Activated naive CD4-positive, alpha-beta T cell treated with anti-CD3 and anti-CD28 coated beads, Interleukin-2, amount 10 ng/mL, durations not matched to agents 7 days and 5 days (primary cell): Measurements from ENCODE around the gene SARDH.

Experiments used
- CTCF ChIA-PET: fragments of 350-600 bp; sonication (Branson Sonifier 250); formaldehyde crosslinking; loops from one replicate; lab custom pipeline; 2021; ENCODE audit warnings: antibody characterized with exemption; lab: Charles Lee
- DNase-seq: peaks from one replicate; pipeline ENCODE4 v3.0.0-alpha.2; 2020
- H3K27ac Mint-ChIP-seq: one replicate; pipeline ENCODE4 v1.8.0; 2021; ENCODE audit warnings: mild to moderate bottlenecking, moderate library complexity, mixed read lengths
- H3K27me3 Mint-ChIP-seq: one replicate; pipeline ENCODE4 v1.8.0; 2021; ENCODE audit warnings: mild to moderate bottlenecking, mixed read lengths
- H3K36me3 Mint-ChIP-seq: one replicate; pipeline ENCODE4 v1.8.0; 2021; ENCODE audit warnings: mixed read lengths
- H3K4me1 Mint-ChIP-seq: one replicate; pipeline ENCODE4 v1.8.0; 2021; ENCODE audit warnings: mixed read lengths
- H3K4me3 Mint-ChIP-seq: one replicate; pipeline ENCODE4 v1.8.0; 2021; ENCODE audit warnings: mild to moderate bottlenecking, moderate library complexity, mixed read lengths
- H3K9me3 Mint-ChIP-seq: one replicate; pipeline ENCODE4 v1.8.0; 2021; ENCODE audit warnings: mixed read lengths

Gene SARDH

DNA sequence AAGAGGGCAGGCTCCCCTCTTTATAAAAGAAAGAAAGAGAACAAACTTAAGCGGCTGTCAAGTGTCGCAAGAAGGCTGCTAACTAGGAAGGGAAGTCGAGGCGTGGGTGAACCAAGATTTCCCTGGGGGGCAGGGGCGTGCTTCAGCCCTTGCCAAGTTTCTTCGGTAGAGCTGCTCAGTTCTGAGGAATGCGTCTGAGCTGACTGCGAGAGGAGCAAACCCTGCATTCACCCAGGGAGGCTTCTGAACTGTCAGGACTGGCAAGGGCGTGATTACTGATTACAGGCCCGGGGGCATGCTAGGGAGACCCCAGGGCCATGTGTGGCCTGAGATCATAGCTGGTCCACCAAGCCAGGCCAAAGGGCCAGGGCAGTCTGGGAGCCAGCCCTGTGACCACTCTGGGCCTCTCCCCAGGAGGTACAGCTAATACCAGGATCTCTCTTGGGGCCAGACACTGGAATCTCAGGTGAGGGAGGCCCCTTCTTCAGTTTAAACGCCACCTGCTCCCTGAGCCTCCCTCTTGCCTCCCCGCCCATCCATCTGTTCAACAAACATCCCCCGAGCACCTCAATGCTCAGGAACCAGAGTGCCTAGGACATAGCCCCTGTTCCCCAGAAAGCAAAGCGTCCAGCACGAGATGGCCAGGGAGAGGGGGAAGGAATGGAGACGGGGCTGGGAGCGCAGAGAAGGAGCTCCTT lies 30.9 kb downstream of the SARDH start:
- CTCF ChIA-PET = interaction anchor here (0.6 kb wide), 1 partner anchor 248 kb away, joined by 4 read pairs; the partner anchor contains the start of gene CACFD1
- DNase-seq = peak; percentile 3

DNA sequence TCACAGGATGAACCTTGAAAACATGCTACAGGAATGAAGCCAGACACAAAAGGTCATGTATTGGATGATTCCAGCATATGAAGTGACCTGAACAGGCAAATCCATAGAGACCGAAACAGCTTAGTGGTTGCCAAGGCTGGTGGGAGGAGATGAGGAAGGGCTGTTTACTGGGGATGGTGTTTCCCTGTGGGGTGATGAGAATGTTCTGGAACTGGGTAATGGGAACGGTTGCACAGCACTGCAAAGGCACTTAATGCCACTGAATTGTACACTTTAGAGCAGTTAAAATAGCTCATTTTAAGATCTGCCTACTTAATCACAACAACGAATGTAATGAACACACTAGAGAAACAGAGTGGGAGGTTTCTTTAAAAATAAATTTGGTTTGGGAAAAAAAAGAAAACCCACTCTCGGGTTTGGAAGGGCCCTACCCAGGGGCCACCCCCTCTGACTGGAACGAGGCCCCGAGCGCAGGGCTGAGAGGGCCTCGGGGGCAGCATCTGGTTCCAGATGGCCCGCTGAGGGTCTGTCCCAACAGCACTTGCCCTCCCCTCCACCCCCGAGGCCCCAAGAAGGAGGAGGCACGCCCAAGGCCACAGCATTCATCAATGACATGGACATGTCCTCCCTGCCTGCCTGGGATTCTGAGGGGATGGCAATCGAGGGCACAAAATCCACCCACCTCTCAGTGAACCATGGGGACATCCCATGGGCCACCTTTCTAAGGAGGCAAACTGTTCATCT lies 31.7 kb downstream of the SARDH start:
- CTCF ChIA-PET = no interaction called here
- H3K27ac Mint-ChIP-seq = no peak overlapping the region
- peaks cover 35% of the 10 kb centered on the region for H3K4me1 Mint-ChIP-seq
- H3K36me3 Mint-ChIP-seq = no peaks in the 10 kb centered on the region
- no peak overlapping the region for H3K4me3 Mint-ChIP-seq
- H3K27me3 Mint-ChIP-seq = peaks cover 53% of the 10 kb centered on the region
- peak; percentile 12 for DNase-seq
- no peaks in the 10 kb centered on the region for H3K9me3 Mint-ChIP-seq

More for the DNA sequence above, 30.9 kb downstream of the SARDH start:
- H3K9me3 Mint-ChIP-seq = no peaks in the 10 kb centered on the region
- H3K36me3 Mint-ChIP-seq = no peaks in the 10 kb centered on the region
- no peak overlapping the region for H3K27ac Mint-ChIP-seq
- no peak overlapping the region for H3K4me3 Mint-ChIP-seq
- H3K27me3 Mint-ChIP-seq = peaks cover 54% of the 10 kb centered on the region
- H3K4me1 Mint-ChIP-seq = peaks cover 28% of the 10 kb centered on the region

DNA sequence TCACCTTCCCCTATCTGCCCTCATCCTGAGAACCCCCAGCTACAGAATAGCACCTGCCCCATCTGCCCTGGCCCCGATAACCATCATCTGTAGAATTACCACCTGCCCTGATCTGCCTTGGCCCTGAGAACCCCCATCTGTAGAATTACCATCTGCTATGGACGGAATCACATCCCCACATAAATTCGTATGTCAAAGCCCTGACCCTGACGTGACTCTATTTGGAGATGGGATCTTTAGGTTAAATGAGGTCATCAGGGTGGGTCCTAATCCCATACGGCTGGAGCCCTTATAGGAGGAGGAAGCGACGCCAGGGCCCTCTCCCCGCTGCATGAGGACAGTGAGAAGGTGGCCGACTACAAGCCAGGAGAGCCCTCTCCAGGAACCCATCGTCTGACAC lies 32.6 kb downstream of the SARDH start:
- no peak for DNase-seq
- Mint-ChIP-seq H3K36me3 (no peaks in the 10 kb centered on the region), H3K9me3 (no peaks in the 10 kb centered on the region), H3K4me1 (peaks cover 44% of the 10 kb centered on the region), H3K27me3 (peaks cover 46% of the 10 kb centered on the region), H3K4me3 (no peak overlapping the region), H3K27ac (no peak overlapping the region)
- CTCF ChIA-PET = no interaction called here

DNA sequence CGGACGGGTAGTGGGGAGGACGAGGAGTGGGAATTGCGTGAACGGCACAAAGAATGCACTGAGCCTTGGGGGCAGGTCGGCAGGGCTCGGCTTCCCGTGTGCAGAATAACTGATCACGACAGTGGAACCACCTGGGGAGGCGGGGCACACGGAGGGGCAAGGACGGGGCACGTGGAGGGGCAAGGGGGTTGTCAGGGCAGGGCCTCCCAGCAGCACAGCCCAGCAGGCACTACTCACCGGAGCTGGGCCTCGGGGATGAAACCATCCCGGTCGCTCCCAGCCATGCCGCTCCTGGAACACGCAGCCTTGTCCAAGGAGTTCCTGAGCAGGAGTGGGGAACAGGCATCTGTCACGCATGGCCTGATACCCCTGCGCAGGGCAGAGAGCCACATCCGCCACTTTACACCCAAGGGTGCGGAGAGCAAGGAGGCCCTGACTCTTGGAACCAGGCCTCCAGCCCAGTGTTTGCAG lies 33.4 kb downstream of the SARDH start:
- Mint-ChIP-seq H3K27ac (no peak overlapping the region), H3K4me3 (no peak overlapping the region), H3K36me3 (no peaks in the 10 kb centered on the region), H3K4me1 (peaks cover 43% of the 10 kb centered on the region), H3K9me3 (no peaks in the 10 kb centered on the region), H3K27me3 (peaks cover 38% of the 10 kb centered on the region)
- CTCF ChIA-PET = no interaction called here
- DNase-seq = peak; percentile 20

DNA sequence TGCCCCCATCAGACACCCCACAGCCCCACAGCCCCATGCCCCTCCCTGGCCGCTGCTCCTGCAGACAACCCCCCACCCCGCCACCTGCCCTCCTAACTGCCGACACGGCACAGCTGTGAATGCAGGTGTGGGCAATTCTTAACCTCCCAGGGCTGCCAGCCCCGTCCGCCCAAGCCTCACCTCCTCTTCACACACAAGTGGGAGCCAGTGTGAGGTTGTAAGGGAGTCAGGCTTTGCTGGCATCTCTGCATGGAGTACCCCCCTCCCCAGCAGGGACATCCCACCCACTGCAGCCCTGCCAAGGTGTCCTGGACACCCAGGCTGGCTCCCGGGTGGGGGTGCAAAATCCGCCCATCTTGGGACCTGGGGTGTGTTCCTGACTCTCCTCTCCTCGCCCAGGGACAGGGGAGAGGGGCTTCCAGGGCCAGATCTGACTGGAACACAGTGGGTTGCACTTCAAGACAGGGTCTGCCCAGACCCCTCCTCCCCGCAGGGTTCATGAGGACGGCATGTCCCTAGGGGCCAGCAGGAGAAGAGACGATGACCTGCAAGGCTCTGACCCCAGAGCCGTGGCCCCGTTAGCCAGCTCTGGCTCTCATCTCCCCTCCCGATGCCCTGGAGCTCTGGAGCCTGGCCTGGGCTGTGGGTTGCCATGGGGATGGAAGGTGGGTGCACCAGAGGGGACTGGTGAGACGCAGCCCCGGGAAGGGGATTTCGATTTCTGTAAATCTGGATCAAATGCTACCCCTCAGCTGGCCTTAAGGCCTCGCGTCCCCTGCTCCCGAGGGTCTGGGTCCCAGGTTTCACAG lies 34.4 kb downstream of the SARDH start:
- peak; percentile 18 for DNase-seq
- CTCF ChIA-PET = interaction anchor here (0.8 kb wide), 1 partner anchor 47 kb away, joined by 3 read pairs; no protein-coding TSS in a partner anchor
- peak overlapping the region; percentile 33 for H3K27ac Mint-ChIP-seq
- H3K27me3 Mint-ChIP-seq = peaks cover 28% of the 10 kb centered on the region
- no peaks in the 10 kb centered on the region for H3K36me3 Mint-ChIP-seq
- H3K4me3 Mint-ChIP-seq = no peak overlapping the region
- H3K9me3 Mint-ChIP-seq = no peaks in the 10 kb centered on the region
- peaks cover 41% of the 10 kb centered on the region for H3K4me1 Mint-ChIP-seq

DNA sequence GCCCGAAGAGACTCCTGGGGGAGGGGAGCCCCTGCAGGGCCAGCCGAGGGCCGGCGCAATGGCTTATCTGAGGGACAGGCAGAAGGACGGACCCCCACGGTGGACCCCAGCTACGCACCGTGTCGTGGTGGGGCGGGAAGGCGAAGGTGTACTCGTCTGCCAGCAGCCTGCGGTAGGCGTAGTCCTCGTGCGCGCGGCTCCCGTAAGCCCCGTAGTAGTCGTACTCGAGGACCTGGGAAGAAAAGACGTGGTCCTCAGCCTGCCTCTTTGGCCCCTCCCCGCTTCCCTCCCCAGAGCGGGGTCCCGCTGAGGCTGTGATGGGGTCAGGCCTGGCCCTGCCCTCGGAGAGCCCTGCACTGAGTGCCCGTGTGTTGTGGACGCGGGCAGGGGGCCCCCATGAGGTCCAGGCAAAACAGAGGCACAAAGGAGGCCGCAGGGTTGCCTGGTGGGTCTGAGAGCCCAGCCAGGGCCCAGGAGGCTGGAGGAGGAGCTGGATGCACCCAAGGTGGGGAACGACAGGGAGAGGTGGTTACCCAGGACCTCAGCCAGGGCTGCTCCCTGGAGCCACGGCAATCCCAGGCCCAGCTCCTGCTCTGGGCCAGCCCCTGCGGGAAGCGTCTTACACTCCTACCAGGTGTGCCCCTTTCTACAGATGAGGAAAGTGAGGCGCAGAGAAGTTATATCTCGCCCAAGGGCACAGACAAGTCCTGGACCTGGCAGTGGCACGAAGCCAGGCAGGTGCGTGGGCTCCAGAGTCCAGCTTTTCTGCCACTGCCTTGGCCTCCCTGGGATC lies 35.2 kb downstream of the SARDH start:
- H3K9me3 Mint-ChIP-seq = no peaks in the 10 kb centered on the region
- H3K4me3 Mint-ChIP-seq = peak overlapping the region; percentile 77
- CTCF ChIA-PET = interaction anchor here (0.8 to 2.3 kb wide), 3 partner anchors 11 to 47 kb away, joined by 3 to 9 read pairs (median 3); no protein-coding TSS in a partner anchor

DNA sequence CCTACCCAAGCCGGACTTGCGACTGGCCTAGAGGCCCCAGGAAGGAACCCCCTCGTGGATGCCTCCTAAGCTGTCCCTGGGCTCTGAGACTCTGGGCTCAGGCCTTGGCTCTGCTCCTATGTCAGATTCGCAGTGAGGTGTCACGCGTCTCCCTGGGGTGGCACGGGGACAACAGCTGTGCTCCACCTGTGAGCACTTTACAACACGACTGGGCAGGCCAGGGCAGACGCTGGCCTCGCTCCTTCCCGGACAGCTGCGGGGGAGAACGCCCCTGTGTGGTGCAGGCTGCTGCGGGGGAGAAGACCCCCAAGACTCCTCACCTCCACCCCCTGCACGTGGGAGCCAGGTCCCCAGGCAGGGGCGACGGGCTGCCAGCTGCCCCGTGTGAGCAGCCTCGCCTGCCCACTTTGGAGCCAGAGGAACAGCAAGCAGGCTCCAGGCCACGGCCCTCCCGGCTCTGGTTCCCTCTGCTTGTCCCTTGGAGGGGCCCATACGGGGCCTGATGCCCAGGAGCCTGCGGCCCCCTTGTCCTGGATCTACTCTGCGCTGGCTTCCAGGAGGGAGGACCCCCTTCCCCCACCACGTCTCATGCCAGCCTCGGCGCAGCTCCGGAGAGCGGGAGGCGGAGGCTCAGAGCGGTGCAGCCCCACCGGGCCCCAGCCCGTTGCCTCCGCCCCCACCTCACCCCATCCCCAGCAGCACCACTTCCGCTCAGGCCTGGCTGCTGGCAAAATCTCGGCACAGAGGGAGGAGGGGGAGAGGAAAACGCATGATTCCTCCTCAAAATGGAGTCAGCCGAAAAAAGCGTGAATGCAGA lies 36.0 kb downstream of the SARDH start:
- peak overlapping the region; percentile 92 for H3K27ac Mint-ChIP-seq
- H3K27me3 Mint-ChIP-seq = peaks cover 12% of the 10 kb centered on the region
- H3K9me3 Mint-ChIP-seq = no peaks in the 10 kb centered on the region
- peak overlapping the region; percentile 77 for H3K4me3 Mint-ChIP-seq
- peaks cover 2% of the 10 kb centered on the region for H3K36me3 Mint-ChIP-seq
- peak; percentile 83 for DNase-seq
- CTCF ChIA-PET = interaction anchor here (1.1 to 2.3 kb wide), 4 partner anchors 12 to 24 kb away, joined by 3 to 9 read pairs (median 3); no protein-coding TSS in a partner anchor
- peaks cover 47% of the 10 kb centered on the region for H3K4me1 Mint-ChIP-seq

More for the DNA sequence above, 35.2 kb downstream of the SARDH start:
- H3K36me3 Mint-ChIP-seq = peaks cover 2% of the 10 kb centered on the region
- DNase-seq = peak; percentile 19
- peaks cover 20% of the 10 kb centered on the region for H3K27me3 Mint-ChIP-seq
- H3K4me1 Mint-ChIP-seq = peaks cover 47% of the 10 kb centered on the region
- peak overlapping the region; percentile 92 for H3K27ac Mint-ChIP-seq

DNA sequence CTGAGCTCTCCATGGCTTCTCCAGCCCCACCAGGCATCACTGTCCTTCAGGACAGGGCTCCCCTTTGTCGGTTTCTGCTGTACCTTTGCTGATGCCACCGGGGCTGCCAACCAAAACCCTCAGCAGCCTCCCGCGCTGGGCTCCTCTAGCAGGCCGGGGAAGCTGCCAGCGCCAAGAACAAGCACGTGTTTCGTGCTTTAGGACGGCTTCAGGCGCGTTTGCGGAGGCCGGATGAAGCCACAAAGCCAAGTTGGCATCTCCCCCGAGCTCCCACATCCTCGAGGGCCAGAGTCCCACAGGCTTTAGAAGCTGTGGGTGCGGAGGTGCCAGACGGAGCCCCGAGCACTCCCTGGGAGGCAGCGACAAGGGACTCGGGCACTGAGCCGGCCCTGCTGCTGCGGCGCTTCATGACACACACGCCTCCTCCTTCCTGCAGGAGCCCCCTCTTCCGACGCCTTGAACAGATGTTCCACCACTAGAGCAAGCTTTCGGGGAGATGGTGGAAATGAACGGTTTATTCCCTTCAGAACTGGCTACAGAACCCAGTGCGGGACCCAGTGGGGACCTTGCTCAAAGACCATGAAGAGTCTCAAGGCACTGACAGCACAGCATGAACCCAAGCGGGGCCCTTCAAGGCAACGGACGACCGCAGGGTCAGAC lies 36.7 kb downstream of the SARDH start:
- DNase-seq = peak; percentile 51
- CTCF ChIA-PET = interaction anchor here (0.7 to 2.3 kb wide), 6 partner anchors 13 to 404 kb away, joined by 3 to 9 read pairs (median 3); no protein-coding TSS in a partner anchor
- H3K27ac Mint-ChIP-seq = peak overlapping the region; percentile 92
- H3K4me3 Mint-ChIP-seq = peak overlapping the region; percentile 77
- peaks cover 9% of the 10 kb centered on the region for H3K27me3 Mint-ChIP-seq
- H3K9me3 Mint-ChIP-seq = no peaks in the 10 kb centered on the region
- H3K36me3 Mint-ChIP-seq = peaks cover 2% of the 10 kb centered on the region
- H3K4me1 Mint-ChIP-seq = peaks cover 53% of the 10 kb centered on the region

DNA sequence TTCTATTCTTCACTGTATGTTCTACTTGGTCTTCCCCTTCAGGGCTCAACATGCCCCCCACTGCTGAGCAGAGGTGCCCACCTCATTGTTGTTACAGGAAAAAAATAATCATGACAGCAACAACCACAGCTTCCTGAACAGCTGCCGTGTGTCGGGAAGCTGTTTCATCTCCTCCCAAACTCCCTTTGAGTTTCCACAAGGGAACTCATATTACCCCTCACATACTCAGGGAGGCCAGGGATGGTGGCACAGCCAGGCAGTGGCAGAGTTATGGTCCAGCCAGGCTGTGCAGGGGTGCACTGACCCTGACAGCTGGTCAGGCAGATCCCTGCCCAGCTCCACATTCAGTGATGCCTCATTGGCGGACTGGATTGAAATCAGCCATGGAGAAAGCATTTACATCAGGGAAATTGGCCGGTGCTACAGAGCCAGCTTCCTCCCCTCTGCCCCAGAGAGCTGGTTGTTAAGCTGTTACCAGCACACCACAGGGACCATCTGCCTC lies 37.3 kb downstream of the SARDH start:
- peak; percentile 20 for DNase-seq
- peaks cover 2% of the 10 kb centered on the region for H3K36me3 Mint-ChIP-seq
- H3K4me1 Mint-ChIP-seq = peaks cover 55% of the 10 kb centered on the region
- CTCF ChIA-PET = interaction anchor here (0.7 to 2.3 kb wide), 5 partner anchors 18 to 405 kb away, joined by 3 to 9 read pairs (median 3); no protein-coding TSS in a partner anchor
- H3K27ac Mint-ChIP-seq = peak overlapping the region; percentile 92
- peaks cover 9% of the 10 kb centered on the region for H3K27me3 Mint-ChIP-seq
- H3K4me3 Mint-ChIP-seq = peak overlapping the region; percentile 77
- H3K9me3 Mint-ChIP-seq = no peaks in the 10 kb centered on the region

DNA sequence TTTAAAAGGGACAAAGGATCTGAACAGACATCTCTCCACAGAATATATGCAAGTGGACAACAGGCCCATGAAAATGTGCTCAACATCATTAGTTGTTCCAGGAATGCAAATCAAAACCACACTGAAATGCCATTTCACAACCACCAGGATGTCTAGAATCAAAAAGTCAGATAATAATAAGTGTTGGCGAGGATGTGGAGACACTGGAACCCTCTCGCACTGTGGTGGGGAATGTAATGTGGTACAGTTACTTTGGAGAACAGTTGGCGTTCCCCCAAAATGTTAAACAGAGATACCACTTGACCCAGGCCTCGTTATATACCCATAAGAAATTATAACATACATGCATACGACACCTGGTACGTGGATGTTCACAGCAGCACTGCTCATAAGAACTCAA lies 38.6 kb downstream of the SARDH start:
- no peak overlapping the region for H3K4me3 Mint-ChIP-seq
- no peak overlapping the region for H3K27ac Mint-ChIP-seq
- CTCF ChIA-PET = no interaction called here
- H3K27me3 Mint-ChIP-seq = peaks cover 8% of the 10 kb centered on the region
- peaks cover 55% of the 10 kb centered on the region for H3K4me1 Mint-ChIP-seq
- H3K36me3 Mint-ChIP-seq = peaks cover 2% of the 10 kb centered on the region
- DNase-seq = no peak
- no peaks in the 10 kb centered on the region for H3K9me3 Mint-ChIP-seq

DNA sequence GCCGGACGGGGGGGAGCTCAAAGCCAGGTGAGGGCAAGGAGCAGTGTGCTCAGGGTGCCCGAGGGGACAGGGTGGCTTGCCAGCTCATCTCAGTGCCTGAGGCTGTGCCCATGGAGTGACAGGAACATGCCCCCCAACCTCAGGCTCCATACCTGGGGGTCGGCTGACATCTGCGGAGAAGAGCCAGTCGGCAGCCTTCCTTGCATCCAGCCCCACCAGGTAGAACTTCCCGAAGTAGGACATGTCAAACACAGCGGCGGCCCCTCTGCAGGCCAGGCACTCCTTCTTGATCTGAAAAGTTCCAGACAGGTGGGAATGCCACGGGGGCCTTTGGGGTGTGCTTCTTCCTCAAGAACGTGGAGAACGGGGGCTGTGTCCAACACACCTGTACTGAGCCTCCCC lies 42.1 kb downstream of the SARDH start:
- Mint-ChIP-seq H3K36me3 (peaks cover 2% of the 10 kb centered on the region), H3K27me3 (no peaks in the 10 kb centered on the region), H3K9me3 (no peaks in the 10 kb centered on the region), H3K4me3 (no peak overlapping the region), H3K4me1 (peaks cover 30% of the 10 kb centered on the region), H3K27ac (no peak overlapping the region)
- no peak for DNase-seq
- CTCF ChIA-PET = no interaction called here

DNA sequence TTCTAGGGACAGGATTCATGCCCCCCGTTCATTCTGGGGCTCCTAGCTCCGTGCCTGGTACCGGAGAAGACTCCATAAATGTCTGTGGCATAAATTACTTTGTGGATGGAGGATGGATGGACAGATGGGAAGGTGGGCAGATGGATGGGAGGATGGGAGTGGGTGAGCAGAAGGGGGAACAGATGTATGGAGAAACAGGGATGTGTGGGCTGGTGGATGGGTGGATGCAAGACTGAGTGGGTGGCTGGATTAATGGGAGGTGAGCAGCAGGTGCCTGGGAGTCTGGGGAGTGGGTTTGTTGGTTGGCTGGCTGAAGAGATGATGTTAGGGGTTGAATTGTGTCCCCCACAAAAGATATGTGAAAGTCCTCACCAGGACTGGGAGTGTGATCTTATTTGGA lies 43.5 kb downstream of the SARDH start:
- H3K36me3 Mint-ChIP-seq = peaks cover 2% of the 10 kb centered on the region
- H3K27me3 Mint-ChIP-seq = no peaks in the 10 kb centered on the region
- DNase-seq = no peak
- H3K27ac Mint-ChIP-seq = no peak overlapping the region
- peaks cover 19% of the 10 kb centered on the region for H3K4me1 Mint-ChIP-seq
- CTCF ChIA-PET = no interaction called here
- H3K4me3 Mint-ChIP-seq = no peak overlapping the region
- H3K9me3 Mint-ChIP-seq = no peaks in the 10 kb centered on the region
